Measurements from ENCODE around the gene DNAJC30. TPM values are rescaled to one million over a fixed set of nuclear protein-coding genes. Genes with fewer than 3 reads are reported as not detected.
"Not testable (repeated sequence)": the region's sequence is repeated elsewhere in the genome, so short reads cannot be mapped to it uniquely, and the experiment has no call there.

DNAJC30 gene
- total RNA-seq, 4 donors from 2014 or later: 4.0 to 5.3 (median 4.7) TPM

- ATAC-seq (ENCODE audit: low FRiP score) (no peak), DNase-seq (ENCODE audit: low spot score) (no peak)
- no peak for TF ChIP-seq CTCF (IDR thresholded peaks at IDR 0.05)
Measured at GRCh38 chr7:73722785-73723184, 39.5 kb upstream of the DNAJC30 start.

GRCh38 chr7:73722182-73722581 lies 38.9 kb upstream of the DNAJC30 start:
- DNase-seq (ENCODE audit: low spot score); ATAC-seq (ENCODE audit: low FRiP score): not testable (repeated sequence)

- no peak for TF ChIP-seq CTCF (IDR thresholded peaks at IDR 0.05)
- DNase-seq (ENCODE audit: low spot score) (no peak), ATAC-seq (ENCODE audit: low FRiP score) (no peak)
Measured at GRCh38 chr7:73721377-73721817, 38.1 kb upstream of the DNAJC30 start.

- not testable (repeated sequence) for DNase-seq (ENCODE audit: low spot score); ATAC-seq (ENCODE audit: low FRiP score)
Measured at GRCh38 chr7:73720443-73720842, 37.2 kb upstream of the DNAJC30 start.

GRCh38 chr7:73719806-73720169 lies 36.5 kb upstream of the DNAJC30 start:
- TF ChIP-seq CTCF (IDR thresholded peaks at IDR 0.05): no peak
- DNase-seq (ENCODE audit: low spot score) (no peak), ATAC-seq (ENCODE audit: low FRiP score) (peak; percentile 11)

- DNase-seq (ENCODE audit: low spot score): no peak
- TF ChIP-seq CTCF (IDR thresholded peaks at IDR 0.05): no peak
- ATAC-seq (ENCODE audit: low FRiP score): peak; percentile 88
Measured at GRCh38 chr7:73718905-73719805, 35.9 kb upstream of the DNAJC30 start, which contains the start of gene STX1A. TSS of gene STX1A (minus strand) at chr7:73719669. CDS start at chr7:73719631, 38 bp downstream.

GRCh38 chr7:73718438-73718881 lies 35.2 kb upstream of the DNAJC30 start:
- ATAC-seq (ENCODE audit: low FRiP score) (no peak), DNase-seq (ENCODE audit: low spot score) (no peak)
- TF ChIP-seq CTCF (IDR thresholded peaks at IDR 0.05): no peak

- TF ChIP-seq CTCF (IDR thresholded peaks at IDR 0.05): no peak
- DNase-seq (ENCODE audit: low spot score): no peak
- ATAC-seq (ENCODE audit: low FRiP score): no peak
Measured at GRCh38 chr7:73717991-73718405, 34.7 kb upstream of the DNAJC30 start.
